GM19372 (cell line): ENCODE data around the gene NSL1.
"Not testable (repeated sequence)": the region's sequence is repeated elsewhere in the genome, so short reads cannot be mapped to it uniquely, and the experiment has no call there.

Experiments used
- ATAC-seq: cut with Tn5 transposase; IDR thresholded peaks from one replicate; pipeline ENCODE4 v1.9.1; 2021; ENCODE audit warnings: mild to moderate bottlenecking, low read depth, moderate library complexity; ENCODE audit not compliant: unreplicated experiment

The NSL1 gene

DNA sequence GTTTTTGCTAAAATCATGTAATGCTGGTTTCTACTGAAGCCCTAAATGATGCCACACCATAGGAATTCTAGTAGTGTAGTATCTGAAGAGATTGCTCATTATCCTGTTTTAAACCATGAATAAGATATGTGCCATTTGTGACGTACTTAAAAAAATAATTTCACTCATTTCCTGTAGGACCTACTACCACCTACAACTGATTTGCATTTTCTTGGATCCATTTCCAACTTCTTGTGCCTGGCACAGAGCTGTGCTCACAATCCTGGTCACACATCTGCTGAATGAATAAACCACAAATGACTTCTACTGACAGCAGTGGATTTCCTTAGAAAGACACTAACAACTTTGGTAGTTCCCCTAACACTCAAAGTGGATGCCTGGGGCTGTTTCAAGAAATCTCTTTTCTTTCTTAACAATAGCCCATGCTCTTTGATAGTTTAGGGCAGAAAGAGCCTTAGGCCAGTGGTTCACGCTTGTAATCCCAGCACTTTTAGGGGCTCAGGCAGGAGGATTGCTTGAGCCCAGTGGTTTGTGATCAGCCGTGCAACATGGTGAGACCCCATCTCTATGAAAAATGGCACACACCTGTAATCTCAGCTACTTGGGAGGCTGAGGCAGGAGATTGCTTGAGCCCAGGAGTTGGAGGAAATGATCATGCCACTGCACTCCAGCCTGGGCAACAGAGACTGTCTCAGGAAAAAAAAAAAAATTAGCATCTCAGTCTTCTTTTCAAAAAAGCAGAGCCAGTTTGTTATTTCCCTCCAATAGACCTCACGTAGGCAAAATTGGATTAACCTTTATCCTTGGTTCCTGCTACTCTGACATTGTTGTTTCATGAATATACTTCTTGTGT lies 78.9 kb downstream of the NSL1 start:
- no peak for ATAC-seq

DNA sequence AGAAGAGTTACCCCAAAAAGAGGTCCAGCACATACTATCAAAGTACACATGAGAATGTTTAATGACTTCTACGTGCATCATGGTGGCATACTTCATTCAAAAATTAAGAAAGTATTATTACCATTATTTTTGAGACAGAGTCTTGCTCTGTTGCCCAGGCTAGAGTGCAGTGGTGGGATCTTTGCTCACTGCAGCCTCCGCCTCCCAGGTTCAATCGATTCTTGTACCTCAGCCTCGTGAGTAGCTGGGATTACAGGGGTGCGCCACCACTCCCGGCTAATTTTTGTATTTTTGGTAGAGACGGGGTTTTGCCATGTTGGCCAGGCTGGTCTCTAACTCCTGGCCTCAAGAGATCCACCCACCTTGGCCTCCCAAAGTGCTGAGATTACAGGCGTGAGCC lies 79.6 kb downstream of the NSL1 start:
- not testable (repeated sequence) for ATAC-seq

DNA sequence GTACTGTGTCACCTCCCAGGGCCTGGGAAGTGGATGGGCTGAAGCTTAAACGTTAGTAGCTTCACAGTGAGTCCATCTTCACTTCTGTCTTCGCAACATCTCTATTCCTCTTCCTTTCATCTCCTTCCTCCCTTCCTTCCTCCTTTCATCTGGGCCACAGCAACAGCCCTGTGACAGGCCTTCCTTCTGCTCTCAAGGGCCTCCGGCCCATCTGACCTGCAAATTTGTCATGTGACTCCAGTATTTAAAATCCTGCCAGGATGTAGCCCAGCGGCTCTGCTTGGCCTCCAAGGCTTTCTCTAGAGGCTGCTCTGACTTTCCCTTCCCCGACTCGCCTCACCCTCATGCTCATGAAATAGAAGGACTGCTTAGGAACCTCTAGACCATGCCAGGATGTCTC lies 81.0 kb downstream of the NSL1 start:
- ATAC-seq, result no peak

DNA sequence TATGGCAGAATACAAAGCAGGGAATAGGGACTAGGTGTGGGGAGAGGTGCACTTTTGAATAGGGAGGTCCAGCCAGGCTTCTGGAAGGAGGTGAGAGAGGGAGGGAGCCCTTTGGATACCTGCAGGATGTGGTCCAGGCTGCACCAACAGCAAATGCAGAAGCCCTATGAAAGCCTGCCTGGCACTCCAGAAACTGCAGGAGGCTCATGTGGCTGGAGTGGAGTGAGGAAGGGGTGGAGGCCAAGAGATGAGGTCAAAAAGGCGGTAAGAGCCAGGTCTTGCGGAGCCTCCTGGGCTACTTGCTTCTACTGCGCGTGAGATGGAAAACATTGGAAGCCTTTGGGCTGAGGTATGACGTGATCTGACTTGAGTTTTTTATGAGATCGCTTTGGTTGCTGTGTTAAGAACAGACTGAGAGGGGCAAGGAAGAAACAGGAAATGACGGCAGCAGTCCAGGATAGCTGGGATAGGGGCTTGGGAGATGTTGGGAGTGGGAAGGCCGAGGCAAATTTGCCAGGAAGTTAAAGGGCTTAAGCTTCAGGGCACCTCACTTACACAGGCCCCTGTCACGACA lies 87.5 kb downstream of the NSL1 start:
- ATAC-seq, result no peak

DNA sequence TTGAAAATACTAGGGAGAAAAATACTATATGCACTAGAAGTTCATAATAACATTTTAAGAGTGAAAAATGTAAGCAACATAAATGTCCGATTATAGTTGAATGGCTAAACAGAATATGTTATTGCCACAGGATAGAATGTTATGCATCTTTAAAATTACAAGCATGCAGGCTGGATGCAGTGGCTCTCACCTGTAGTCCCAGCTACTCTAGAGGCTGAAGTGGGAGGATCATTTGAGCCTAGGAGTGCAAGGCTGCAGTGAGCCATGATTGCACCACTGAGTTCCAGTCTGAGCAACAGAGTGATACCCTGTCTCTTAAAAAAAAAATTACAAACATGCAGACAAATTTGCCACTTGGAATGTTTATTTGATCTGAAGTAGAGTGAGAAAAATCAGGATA lies 88.9 kb downstream of the NSL1 start:
- no peak for ATAC-seq

DNA sequence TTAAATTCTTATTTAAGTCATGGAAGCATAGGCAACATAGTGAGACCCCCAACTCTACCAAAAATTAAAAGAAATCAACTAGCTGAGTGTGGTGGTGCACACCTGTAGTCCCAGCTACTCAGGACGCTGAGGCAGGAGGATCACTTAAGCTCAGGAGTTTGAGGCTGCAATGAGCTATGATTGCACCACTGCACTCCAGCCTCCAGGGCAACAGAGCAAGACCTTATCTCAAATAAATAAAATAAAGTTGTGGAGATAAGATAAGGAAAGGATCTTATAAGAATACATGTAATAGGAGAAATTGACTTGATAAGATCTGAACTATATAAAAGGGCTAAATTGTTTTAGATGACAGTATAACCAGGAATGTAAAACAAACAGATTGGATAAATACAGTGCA lies 89.7 kb downstream of the NSL1 start:
- no peak for ATAC-seq

DNA sequence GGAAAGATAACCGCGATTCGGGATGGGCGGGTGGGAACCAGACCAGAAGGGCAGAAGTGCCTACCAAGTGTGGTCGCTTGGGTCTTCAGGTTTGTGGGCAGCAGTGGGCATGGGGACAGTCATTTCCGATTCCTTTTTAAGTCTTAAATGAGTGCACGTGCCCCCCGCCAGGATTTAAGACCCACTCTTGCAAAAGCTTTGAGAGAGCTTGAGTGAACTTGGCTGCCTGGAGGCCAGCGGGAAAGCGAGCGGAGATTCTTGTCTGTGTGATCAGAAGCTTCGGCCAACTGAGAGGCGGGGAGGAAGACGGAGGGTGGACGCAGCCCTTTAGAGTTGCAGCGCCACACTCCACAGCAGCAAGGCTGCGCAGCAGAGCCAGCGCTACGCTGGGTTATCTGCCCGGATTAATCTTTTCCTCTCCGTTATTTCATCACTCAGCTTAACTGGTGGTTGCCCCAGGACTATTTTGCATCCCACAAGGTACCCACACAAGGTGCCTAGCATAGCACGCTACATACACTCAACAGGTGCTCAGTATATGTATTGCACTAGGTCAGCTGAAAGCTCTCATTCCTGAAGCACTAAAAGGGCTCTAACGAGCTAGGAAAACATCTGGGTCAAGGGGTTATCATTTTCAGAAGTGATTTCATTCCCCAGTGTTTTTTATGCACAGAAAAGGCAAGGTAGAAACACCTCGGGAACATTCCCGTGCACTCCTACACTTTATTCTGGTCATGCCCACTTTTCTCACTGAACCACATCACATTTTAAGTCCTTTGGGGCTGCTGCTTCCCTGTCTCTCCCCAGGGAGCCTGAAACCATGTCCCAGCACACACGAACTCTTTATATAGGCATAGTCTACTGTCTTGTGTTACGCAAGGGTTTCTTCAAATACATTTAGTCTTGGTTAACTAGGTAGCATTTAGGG lies 90.4 kb downstream of the NSL1 start:
- peak; percentile 38 for ATAC-seq

DNA sequence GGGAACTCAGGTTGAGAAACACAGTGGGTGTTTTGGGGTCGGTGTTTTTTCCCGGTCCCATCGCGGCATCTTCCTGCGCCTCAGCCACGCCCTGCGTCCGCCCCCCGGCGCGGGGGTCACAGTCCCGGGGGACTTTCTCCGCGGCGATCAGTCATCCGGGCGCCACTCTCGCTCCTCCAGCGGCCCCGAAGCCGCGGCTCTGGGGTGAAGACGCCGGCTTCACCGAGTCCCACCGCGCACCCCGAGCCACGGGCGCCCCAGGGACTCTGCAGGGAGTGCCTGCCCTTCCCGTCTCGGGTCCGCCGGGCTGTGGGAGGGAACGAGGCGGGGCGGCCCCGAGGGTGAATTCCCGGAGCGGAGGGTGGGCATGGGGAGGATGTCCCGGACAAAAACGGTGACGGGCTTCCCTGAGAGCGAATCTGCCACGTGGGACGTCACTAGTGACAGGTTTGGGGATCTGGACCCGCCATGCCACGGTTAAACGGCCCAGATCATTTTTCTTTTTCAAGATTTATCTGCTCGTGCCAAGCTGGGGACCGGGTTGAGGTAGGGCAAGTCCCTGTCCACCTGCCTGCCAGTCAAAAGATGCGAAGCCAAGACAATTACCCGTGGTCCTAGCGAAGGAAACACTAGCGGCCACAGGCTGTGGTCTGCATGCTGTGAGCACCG lies 91.2 kb downstream of the NSL1 start:
- no peak for ATAC-seq

DNA sequence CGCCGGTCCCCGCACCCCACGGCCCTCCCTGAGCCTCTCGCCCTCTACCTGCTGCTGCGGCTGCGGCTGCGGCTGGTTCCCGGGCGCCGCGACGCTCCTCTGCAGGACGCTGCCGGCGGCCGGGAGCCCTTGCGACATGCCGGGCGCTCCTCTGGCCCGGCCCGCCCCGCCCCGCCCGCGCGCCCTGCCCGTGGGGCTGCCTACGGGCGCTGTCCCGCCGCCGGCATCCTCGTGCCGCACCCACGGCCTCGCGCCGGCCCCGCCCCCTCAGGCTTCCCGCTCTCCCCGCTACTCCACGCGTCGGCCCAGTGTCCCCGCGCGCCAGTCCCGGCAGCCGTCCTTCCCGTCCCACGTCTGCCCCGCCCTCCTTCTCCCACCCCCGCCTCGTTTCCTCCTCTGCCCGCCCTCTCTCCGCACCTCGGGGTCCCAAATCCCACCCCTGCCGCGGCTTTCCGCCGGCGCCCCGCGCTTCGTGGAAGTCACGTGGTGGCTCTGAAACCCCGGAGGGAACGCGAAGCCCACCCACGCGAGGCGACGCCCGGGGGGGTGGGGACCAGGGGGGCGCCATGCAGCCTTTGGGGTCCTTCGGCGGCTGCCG lies 91.9 kb downstream of the NSL1 start, which contains the start of gene BATF3:
BATF3 (minus strand) TSS at position 216 of the 598 bp plus-strand sequence; CDS start at position 138, 78 bp downstream.
- peak; percentile 21 for ATAC-seq

DNA sequence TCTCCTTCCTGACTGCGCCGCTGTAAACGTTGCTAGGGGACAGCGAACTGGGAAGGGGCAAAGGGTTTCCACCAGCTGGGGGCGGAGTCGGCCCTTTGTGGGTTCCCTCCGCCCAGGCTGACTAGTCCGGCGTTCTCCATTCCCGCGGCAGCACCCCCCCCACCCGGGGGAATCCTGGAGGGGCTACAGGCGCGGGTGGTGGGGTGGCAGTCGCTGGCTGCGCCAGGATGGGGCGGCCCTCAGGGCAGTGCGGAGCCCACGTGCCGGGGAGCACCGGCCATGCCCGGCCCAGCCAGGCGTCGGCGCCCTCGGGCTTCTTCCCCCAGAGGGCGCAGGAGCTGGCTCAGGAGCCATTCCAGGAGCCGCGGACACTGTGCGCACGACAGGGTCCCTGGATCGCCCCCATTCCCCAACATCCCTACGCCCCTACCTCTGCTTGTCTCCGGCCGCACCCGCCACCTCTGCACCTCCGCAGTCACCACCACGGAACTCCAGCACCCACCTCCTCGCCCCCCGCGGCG lies 92.4 kb downstream of the NSL1 start:
- ATAC-seq, result peak; percentile 54

DNA sequence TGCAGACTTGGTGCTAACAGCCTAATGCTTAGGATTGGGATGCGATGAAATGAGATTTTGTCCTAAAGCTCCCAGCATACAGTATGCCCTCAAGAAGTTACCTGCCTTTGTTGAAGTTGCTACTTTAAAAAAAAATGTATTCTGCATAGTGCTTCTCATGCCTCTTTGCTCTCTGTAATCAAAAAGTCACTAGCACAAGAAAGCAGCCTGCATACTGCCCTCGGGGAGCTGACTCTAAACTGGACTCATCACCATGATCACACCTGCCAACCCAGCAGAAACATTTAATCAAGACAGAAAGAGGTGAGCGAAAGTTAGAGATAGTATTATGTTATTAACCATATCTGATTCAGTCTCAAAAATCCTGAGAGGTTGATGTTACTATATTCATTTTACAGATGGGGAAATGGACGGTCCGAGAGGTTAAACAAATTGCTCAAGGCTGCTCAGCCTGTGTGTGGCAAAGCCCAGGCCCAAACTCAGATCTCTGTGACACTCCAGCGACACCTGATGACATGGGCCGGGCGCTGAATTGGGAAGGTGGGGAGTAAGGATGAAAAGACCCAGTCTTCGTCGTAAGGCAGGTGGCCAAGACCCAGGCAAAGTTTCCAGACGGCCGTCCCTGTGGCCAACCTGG lies 93.0 kb downstream of the NSL1 start:
- ATAC-seq, result no peak

DNA sequence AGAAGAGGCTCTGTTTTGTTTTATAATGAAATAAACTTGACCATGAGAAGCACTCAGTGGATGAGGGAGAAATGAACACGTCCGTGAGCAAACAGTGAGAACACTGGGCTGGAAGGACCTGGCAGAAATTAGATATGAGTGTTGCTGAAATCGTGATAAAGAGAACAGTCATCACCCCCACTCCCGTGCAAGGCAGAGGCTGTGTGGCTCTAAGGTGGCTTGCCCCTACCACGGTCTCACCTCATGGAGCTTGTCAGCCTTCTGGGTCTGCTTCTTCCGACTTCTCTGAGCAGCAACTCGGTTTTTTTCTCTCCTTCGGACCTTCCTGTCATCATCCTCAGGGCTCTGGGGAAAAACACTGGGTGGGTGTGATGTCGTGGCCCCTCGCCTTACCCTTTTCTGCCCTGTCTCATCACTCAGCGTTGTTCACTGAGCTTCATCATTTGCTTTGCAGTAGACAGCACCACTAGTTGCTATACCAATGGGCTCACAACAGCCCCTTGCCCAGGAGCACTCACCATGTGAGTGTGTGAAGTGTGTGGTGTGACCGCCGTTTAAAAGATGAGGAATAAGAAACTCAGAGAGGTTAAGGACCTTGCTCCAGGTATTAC lies 94.8 kb downstream of the NSL1 start:
- no peak for ATAC-seq

DNA sequence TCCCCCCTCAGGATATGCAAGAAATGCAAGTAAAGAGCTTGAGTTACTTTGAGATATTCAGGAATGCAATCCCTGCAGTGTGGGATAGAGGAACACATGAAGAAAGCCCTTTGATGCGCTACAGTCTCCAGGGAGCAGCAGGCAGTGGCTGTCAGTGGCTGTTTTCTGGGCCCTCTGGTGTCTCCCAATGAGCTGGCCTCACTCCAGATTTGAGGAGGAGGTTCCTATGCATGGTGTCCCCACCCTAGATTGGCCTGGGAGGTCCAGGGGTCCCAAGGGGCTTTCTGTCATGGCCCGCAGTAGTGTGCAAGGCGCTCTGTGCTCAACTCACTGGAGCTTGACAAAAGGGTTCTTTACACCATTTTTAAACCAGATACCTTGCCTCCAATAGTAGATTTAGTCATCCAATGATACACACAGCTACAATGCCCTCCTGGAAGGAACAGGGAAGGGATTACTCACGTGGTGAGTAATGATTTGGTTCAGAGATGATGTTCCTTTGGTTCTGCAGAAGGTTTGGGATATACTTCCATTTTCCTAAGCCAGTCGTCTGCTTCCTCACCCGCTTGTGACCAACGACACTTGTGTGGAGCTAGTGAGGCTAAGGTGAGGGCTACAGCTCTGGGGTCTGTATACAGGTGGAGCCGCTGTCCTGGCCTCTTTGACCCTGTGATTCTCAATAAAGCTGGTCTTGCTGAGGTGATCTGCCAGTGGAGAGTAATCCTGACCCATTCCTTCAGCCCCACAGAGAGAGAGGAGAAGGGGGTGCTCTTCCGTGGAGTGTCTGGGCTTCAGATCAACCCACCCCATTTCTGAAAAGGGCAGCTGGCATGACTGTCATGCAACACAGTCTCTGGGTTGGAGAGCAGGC lies 98.6 kb downstream of the NSL1 start:
- ATAC-seq, result no peak

DNA sequence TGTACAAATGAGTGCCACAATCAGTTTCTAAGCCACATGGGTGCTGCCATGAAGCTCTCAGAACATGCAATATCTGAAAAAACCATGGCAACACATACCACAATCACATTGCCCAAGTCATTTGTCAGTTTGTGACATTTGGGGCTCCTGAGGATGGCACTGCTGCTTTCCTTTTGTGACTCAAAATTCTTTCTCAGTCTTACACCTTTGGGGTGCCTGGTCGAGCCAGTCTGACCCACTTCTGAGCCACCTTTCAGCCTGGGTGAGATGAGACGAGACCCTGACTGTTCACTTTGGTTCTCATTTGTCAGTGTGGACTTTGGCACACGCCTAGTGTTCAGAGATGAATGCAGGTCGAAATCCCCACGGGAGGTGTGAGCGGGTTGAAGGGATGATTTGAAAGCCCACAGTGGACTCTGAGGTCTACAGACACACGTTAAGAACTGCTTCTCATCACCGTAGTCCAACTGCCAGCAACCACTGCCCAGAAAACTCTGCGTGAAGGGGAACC lies 100.0 kb downstream of the NSL1 start:
- ATAC-seq, result no peak

DNA sequence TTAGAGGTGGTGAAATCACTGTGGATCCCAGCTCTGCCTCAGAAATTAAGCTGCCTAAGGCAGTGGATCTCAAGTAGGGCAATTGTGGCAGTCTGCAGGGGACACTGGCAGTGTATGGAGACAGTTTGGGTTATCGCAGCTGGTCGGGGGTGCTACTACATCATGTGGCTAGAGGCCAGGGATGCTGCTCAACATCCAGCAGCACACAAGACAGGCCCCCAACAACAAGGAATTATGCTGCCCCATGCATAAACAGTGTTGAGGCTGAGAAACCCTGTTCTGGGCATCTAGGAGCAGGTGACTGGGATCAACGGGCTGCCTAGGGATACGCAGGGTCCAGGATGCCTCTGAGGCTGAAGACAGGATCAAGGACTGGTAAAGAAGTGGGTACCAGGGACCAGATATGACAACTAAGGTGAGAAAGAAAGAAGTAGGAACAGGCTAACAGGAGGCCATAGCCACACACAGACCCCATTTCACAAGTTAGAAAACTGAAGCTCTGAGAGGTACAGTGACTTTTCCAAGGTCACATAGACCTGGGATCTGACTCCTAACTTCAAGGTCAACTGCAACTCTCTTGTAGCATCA lies 100.7 kb downstream of the NSL1 start:
- no peak for ATAC-seq

DNA sequence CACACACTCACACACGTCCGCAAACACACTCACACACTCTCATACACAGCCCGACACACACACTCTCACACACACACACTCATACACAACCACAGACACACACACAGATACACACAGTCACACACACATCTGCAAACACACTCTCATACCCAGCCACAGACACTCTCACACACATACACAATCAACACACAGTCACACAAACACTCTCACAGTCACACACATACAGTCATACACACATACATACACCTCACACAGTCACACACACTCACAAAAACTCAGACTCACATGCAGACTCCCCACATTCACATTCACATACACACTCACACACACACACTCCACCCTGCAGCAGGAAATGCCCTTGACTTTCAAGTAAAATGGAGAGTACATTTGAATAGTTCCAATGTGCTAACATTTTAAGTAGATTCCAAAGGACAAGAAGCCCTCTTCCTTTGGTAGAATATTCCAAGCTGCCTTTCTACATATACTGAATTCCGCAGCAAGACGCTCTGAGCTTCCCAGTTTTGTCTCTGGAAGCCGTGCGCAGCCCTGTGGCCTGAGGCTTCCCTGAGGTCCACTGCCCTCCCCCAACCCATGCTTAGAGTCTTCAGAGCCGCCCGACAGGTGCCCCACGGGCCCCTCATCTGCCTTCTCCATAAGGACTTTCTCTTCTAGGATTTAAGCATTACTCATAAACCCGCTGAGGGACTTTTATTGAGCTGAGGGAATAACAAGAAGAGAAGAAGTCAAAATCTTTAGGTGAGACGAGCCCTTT lies 101.6 kb downstream of the NSL1 start:
- ATAC-seq, result no peak
